Measurements from ENCODE around the gene EEF1G. TPM values are rescaled to one million over a fixed set of nuclear protein-coding genes. Genes with fewer than 3 reads are reported as not detected.

The EEF1G gene
- total RNA-seq, 6 experiments from 2014 or later: 442 to 450 (median 449) TPM

GRCh38 chr11:62575837-62576236, 2.1 kb upstream of the EEF1G start:
- intact Hi-C loops (cut with DNase I): no loop called here
- no peak for ATAC-seq
- Histone ChIP-seq H3K4me1 (peaks cover 0 to 22% (median 0%) of the 10 kb centered on the region in 4 donors), H3K4me3 (peak overlapping the region in 1 of 3 donors; percentile 59), H3K27me3 (no peaks in the 10 kb centered on the region), H3K27ac (peak overlapping the region; percentile 96 to 100 (median 99)), H3K36me3 (peaks cover 0 to 55% (median 17%) of the 10 kb centered on the region in 4 donors), H3K9me3 (no peaks in the 10 kb centered on the region)
- 72% methylated on average over 2 of the region's 14 CpGs for WGBS (ENCODE audit: insufficient coverage, low coverage, low lambda C conversion rate, missing lambda C conversion rate)
- DNase-seq: no peak
- TF ChIP-seq CTCF (IDR thresholded peaks at IDR 0.05) (no peak), POLR2A (IDR thresholded peaks at IDR 0.05) (no peak)

GRCh38 chr11:62575156-62575555, 1.5 kb upstream of the EEF1G start:
- peak overlapping the region; percentile 96 to 100 (median 99) for H3K27ac ChIP-seq
- DNase-seq (peak in 2 of 3 donors; percentile 45 to 61), ATAC-seq (no peak)

DNA sequence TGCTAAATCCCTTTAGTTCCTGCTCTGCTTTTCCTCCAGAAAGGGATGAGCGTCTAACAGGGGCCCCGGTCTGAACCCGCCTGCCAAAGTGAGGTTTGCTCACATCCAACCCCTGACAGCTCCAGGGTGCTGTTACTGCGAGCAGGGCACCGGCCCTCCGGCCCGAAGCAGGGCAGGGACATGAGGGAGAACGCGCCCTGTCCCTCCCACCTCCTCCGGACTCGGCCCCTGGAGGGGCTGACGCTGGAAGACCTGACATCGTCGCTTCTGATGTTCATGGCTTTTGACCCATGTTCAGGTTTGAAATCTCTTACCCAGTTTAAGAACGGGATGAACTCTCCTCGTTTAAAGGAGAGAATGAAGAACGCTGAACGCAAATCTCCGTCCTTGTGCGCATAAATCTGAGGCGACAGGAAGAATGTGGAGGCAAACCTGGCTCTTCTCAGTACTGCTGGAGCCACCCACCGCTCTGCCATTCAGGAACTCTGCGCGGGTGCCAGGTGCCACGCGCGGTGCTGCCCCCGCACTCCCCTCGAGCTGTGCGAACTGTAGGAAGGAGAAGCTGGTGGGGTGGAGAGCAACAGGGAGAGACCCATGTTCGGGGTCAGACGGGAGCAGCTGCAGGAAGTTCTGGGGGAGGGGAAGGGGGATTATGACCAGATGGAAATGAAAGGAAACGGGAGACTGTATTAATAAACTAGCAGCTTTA, 826 bp upstream of the EEF1G start:
- no peaks in the 10 kb centered on the region for H3K27me3 ChIP-seq
- H3K4me1 ChIP-seq: peaks cover 0 to 21% (median 0%) of the 10 kb centered on the region in 4 donors
- no peaks in the 10 kb centered on the region for H3K9me3 ChIP-seq
- intact Hi-C loops (cut with DNase I): no loop called here
- DNase-seq: peak; percentile 42 to 69 (median 64)
- no peak for TF ChIP-seq POLR2A (IDR thresholded peaks at IDR 0.05)
- TF ChIP-seq CTCF (IDR thresholded peaks at IDR 0.05): no peak
- peak; percentile 15 to 39 (median 35) for ATAC-seq
- WGBS (ENCODE audit: insufficient coverage, low coverage, low lambda C conversion rate, missing lambda C conversion rate): under 1% methylated on average over 19 of the region's 33 CpGs
- H3K27ac ChIP-seq: peak overlapping the region; percentile 96 to 100 (median 99)
- peaks cover 0 to 57% (median 23%) of the 10 kb centered on the region in 4 donors for H3K36me3 ChIP-seq
- H3K4me3 ChIP-seq: peak overlapping the region; percentile 59 to 74 (median 63)

More at GRCh38 chr11:62575156-62575555, 1.5 kb upstream of the EEF1G start:
- intact Hi-C loops (cut with DNase I): no loop called here
- TF ChIP-seq CTCF (IDR thresholded peaks at IDR 0.05) (no peak), POLR2A (IDR thresholded peaks at IDR 0.05) (no peak)
- Histone ChIP-seq H3K9me3 (no peaks in the 10 kb centered on the region), H3K27me3 (no peaks in the 10 kb centered on the region), H3K4me3 (peak overlapping the region; percentile 59 to 74 (median 63)), H3K4me1 (peaks cover 0 to 21% (median 0%) of the 10 kb centered on the region in 4 donors), H3K36me3 (peaks cover 0 to 57% (median 20%) of the 10 kb centered on the region in 4 donors)
- WGBS (ENCODE audit: insufficient coverage, low coverage, low lambda C conversion rate, missing lambda C conversion rate): 45% methylated on average over 8 of the region's 17 CpGs

- DNase-seq (peak in 2 of 3 donors; percentile 40 to 59), ATAC-seq (peak in 2 of 4 donors; percentile 0 to 10)
- under 1% methylated on average over 33 of the region's 33 CpGs for WGBS (ENCODE audit: insufficient coverage, low coverage, low lambda C conversion rate, missing lambda C conversion rate)
- TF ChIP-seq CTCF (IDR thresholded peaks at IDR 0.05) (no peak), POLR2A (IDR thresholded peaks at IDR 0.05) (no peak)
- intact Hi-C loops (cut with DNase I): no loop called here
- H3K9me3 ChIP-seq: no peaks in the 10 kb centered on the region
- peaks cover 0 to 21% (median 0%) of the 10 kb centered on the region in 4 donors for H3K4me1 ChIP-seq
- H3K36me3 ChIP-seq: peaks cover 0 to 53% (median 23%) of the 10 kb centered on the region in 4 donors
- peak overlapping the region; percentile 47 to 79 (median 69) for H3K27ac ChIP-seq
- no peaks in the 10 kb centered on the region for H3K27me3 ChIP-seq
- H3K4me3 ChIP-seq: peak overlapping the region; percentile 74 to 94 (median 86)
These were observed 592 bp downstream of the EEF1G start for GRCh38 chr11:62573006-62573591.
